ENCODE measurements around the gene PAXIP1. TPM values are rescaled to one million over a fixed set of nuclear protein-coding genes. Genes with fewer than 3 reads are reported as not detected.

PAXIP1 gene
- total and polyA plus RNA-seq, 10 of the 15 experiments (the other 5 are each of a cell fraction or from before 2014, with no cell fraction given) = 7.3 to 27.2 (median 18.1) TPM

DNA sequence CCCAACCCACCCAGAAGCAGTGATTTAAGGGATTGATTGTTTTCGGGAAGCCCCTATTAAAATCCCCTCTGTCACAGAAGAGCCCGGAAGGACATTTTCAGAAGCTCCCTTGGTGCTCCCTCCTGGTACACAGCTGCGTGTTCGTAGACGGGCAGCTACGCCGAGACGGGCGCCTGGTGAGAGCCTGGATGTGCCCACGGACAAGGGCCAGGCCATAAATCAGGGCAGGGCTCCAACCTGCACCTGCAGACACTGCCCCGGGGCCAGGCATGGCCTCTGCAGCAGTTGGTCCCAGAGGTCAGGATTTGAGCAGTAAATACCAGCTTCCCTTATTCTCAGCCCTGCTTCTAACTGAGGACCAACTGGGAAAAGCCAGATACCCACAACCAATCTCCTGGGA, 106.8 kb downstream of the PAXIP1 start:
- DNase-seq (ENCODE audit: low read depth, low spot score) = no peak
- in situ Hi-C loops (cut with MboI) (no loop called here), intact Hi-C loops (cut with micrococcal nuclease; ENCODE audit: unreplicated experiment) (no loop called here)
- Histone ChIP-seq H3K9ac (ENCODE audit: control insufficient read depth, insufficient read depth, low read length) (no peak overlapping the region), H3K27ac (ENCODE audit: control insufficient read depth, insufficient read depth) (no peak overlapping the region), H3K9me3 (replicated peaks; ENCODE audit: control insufficient read depth, insufficient read depth, low read length) (no peaks in the 10 kb centered on the region; the same call in 2 of the 3 replicates), H3K36me3 (ENCODE audit: control insufficient read depth in 2 of 2, insufficient read depth in 2 of 2, low read length in 1 of 2) (no peaks in the 10 kb centered on the region), H3K27me3 (replicated peaks in 1 of 2; ENCODE audit: control insufficient read depth in 2 of 2, insufficient read depth in 2 of 2, low read length in 1 of 2) (no peaks in the 10 kb centered on the region), H3K4me2 (ENCODE audit: control insufficient read depth, insufficient read depth) (no peak overlapping the region), H3K79me2 (ENCODE audit: control insufficient read depth, insufficient read depth, low read length) (no peaks in the 10 kb centered on the region), H2AFZ (ENCODE audit: control insufficient read depth, low read depth, low read length) (no peak overlapping the region), H4K20me1 (ENCODE audit: control insufficient read depth, insufficient read depth) (no peaks in the 10 kb centered on the region), H3K4me1 (ENCODE audit: control insufficient read depth, insufficient read depth, low read length) (no peaks in the 10 kb centered on the region), H3K4me3 (no peak overlapping the region)
- no TSS peak for BruUV-seq (replicated peaks)
- ChIA-PET CTCF (no interaction called here), SMC1A (ENCODE audit: uncharacterized antibody, unreplicated experiment) (no interaction called here), RAD21 (ENCODE audit: unreplicated experiment) (no interaction called here), POLR2A (no interaction called here)
- TF ChIP-seq CEBPB (IDR thresholded peaks at IDR 0.05; ENCODE audit: borderline replicate concordance in 1 of 2, low read depth in 2 of 2, low read length in 2 of 2) (no peak), ZNF274 (IDR thresholded peaks at IDR 0.05; ENCODE audit: insufficient read depth, insufficient read length) (no peak), IRF4 (IDR thresholded peaks at IDR 0.05; ENCODE audit: low read depth, low read length) (no peak), YY1 (IDR thresholded peaks at IDR 0.05; ENCODE audit: low read depth, low read length) (no peak), ATF7 (IDR thresholded peaks at IDR 0.05; ENCODE audit: low read depth) (no peak)
- ATAC-seq = no peak
- FAIRE-seq = no peak
- 56% methylated on average over 11 of the region's 11 CpGs for WGBS (ENCODE audit: insufficient coverage, insufficient replicate concordance, low lambda C conversion rate, missing lambda C conversion rate)

Other genes starting within 250 kb of the PAXIP1 start
- gene HTR5A, start 67.2 kb upstream of the PAXIP1 start, total RNA-seq (2014; rRNA removed) = not detected in 2 replicates
- gene HTR5A, start 67.2 kb upstream of the PAXIP1 start, total RNA-seq (2014; rRNA removed; fragmentation: Illumina TruSeq; extraction: Trizol) = not detected in 2 replicates
- not detected in 2 replicates for gene HTR5A, start 67.2 kb upstream of the PAXIP1 start, total RNA-seq (2021)
- gene HTR5A, start 67.2 kb upstream of the PAXIP1 start, polyA plus RNA-seq (2011; rRNA removed) = not detected in 2 replicates
- not detected in 2 replicates for gene HTR5A, start 67.2 kb upstream of the PAXIP1 start, polyA plus RNA-seq (2014; fragmentation: Illumina TruSeq; extraction: Trizol)
- not detected for gene HTR5A, start 67.2 kb upstream of the PAXIP1 start, polyA plus RNA-seq (2014; fragmentation: Nextera tagmentation; extraction: Ambion mirVana)
- gene HTR5A, start 67.2 kb upstream of the PAXIP1 start, polyA plus RNA-seq (2014; rRNA removed) = not detected in 2 replicates
- not detected for gene HTR5A, start 67.2 kb upstream of the PAXIP1 start, polyA plus RNA-seq (2016; fragmentation: Nextera tagmentation; extraction: Ambion mirVana)

All from GM12878 (cell line).